HepG2 (cell line): ENCODE measurements around the gene MYO18A. TPM values are rescaled to one million over a fixed set of nuclear protein-coding genes. Genes with fewer than 3 reads are reported as not detected.

Experiments
- ATAC-seq: fragments of 200-7000 bp; cut with Tn5 transposase; 3 replicates; pipeline ENCODE4 v1.9.1; 2020; ENCODE audit warnings: mild to moderate bottlenecking, moderate library complexity
- BruUV-seq: library from RNA; stranded (reverse); fragments of 400-500 nt; replicated peaks from 2 replicates; lab custom pipeline; 2021; lab: Mats Ljungman, UMichigan
- CTCF ChIA-PET: fragments of 300-600 bp; formaldehyde crosslinking; extraction: SDS; loops from one replicate; lab custom pipeline; 2021; ENCODE audit warnings: low total read pairs, inconsistent platforms, low intra/inter-chr PET ratio; lab: Yijun Ruan, JAX
- POLR2A ChIA-PET: fragments of 350-600 bp; sonication (Branson Sonifier 250); formaldehyde crosslinking; loops from one replicate; lab custom pipeline; 2020; ENCODE audit warnings: antibody characterized with exemption, inconsistent platforms; lab: Yijun Ruan, JAX
- DNase-seq: peaks from one replicate; pipeline ENCODE4 v3.0.0-alpha.2; 2015; ENCODE audit warnings: low spot score
- FAIRE-seq: peaks from 3 replicates; lab custom pipeline; 2011; peaks lifted over from hg19 to GRCh38; lab: Jason Lieb, UNC
- H2AFZ ChIP-seq: one replicate; pipeline ENCODE4 v1.6.1; 2011; ENCODE audit warnings: low read length, inconsistent platforms
- H3K27ac ChIP-seq: fragments of 300-600 bp; 3 replicates; pipeline ENCODE4 v1.8.0; 2011; ENCODE audit warnings: mixed run types, mild to moderate bottlenecking, mixed read lengths, low read length, inconsistent platforms; ENCODE audit not compliant: insufficient read depth; ENCODE audit errors: extremely low read length
- H3K27me3 ChIP-seq, 2 experiments: fragments of 200-600 bp in 1 of 2; 2 replicates in 1 of 2; 3 replicates in 1 of 2; pipeline versions ENCODE4 v1.6.0 to v1.8.0; 2011; ENCODE audit warnings: low read length in 2 of 2, mild to moderate bottlenecking in 2 of 2, moderate library complexity in 2 of 2, inconsistent platforms in 1 of 2; ENCODE audit not compliant: insufficient read depth in 2 of 2, control insufficient read depth in 1 of 2
- H3K36me3 ChIP-seq, 2 experiments: fragments of 200-600 bp in 1 of 2; replicated peaks in 1 of 2; 2 replicates in 1 of 2; 3 replicates in 1 of 2; pipeline versions ENCODE4 v1.5.1 to v1.8.0; 2011; ENCODE audit warnings: low read length in 2 of 2, inconsistent platforms in 1 of 2; ENCODE audit not compliant: insufficient read depth in 2 of 2, control insufficient read depth in 1 of 2
- H3K4me1 ChIP-seq: 2 replicates; pipeline ENCODE4 v1.5.1; 2012; ENCODE audit warnings: low read length, inconsistent platforms; ENCODE audit not compliant: insufficient read depth
- H3K4me2 ChIP-seq: 2 replicates; pipeline ENCODE4 v1.6.0; 2011; ENCODE audit warnings: low read depth, low read length, inconsistent platforms
- H3K4me3 ChIP-seq, 3 experiments: fragments of 200-600 bp in 1 of 3; sonication (generic), shearing (Covaris generic) in 1 of 3; replicated peaks in 1 of 3; 2 replicates each; pipeline ENCODE4 v1.5.1; 2011 to 2016; ENCODE audit warnings: low read length in 3 of 3, inconsistent platforms in 2 of 3, low read depth in 2 of 3, mild to moderate bottlenecking in 2 of 3, control low read depth in 1 of 3, mixed read lengths in 1 of 3; ENCODE audit not compliant: insufficient read depth in 1 of 3
- H3K79me2 ChIP-seq: one replicate; pipeline ENCODE4 v1.6.1; 2011; ENCODE audit warnings: low read length, inconsistent platforms; ENCODE audit not compliant: insufficient read depth
- H3K9ac ChIP-seq: 2 replicates; pipeline ENCODE4 v1.6.0; 2011; ENCODE audit warnings: mild to moderate bottlenecking, low read depth, low read length, inconsistent platforms; ENCODE audit not compliant: insufficient read depth
- H3K9me3 ChIP-seq: 2 replicates; pipeline ENCODE4 v1.5.1; 2012; ENCODE audit warnings: mild to moderate bottlenecking, low read length
- H4K20me1 ChIP-seq: 2 replicates; pipeline ENCODE4 v1.6.0; 2011; ENCODE audit warnings: inconsistent platforms, mild to moderate bottlenecking, low read length, moderate library complexity; ENCODE audit not compliant: insufficient read depth
- DZIP1 ChIP-seq: sonication (generic); formaldehyde crosslinking; IDR thresholded peaks from 2 replicates; pipeline ENCODE4 v1.5.0; 2020; ENCODE audit warnings: mild to moderate bottlenecking, missing genetic modification reagents
- EED ChIP-seq: sonication (generic); formaldehyde crosslinking; IDR thresholded peaks from 2 replicates; pipeline ENCODE4 v1.5.0; 2020; ENCODE audit warnings: mild to moderate bottlenecking, missing genetic modification reagents
- HES4 ChIP-seq: sonication (generic); formaldehyde crosslinking; IDR thresholded peaks from 2 replicates; pipeline ENCODE4 v1.9.0; 2021; ENCODE audit warnings: mild to moderate bottlenecking, missing genetic modification reagents, borderline replicate concordance
- POLR2AphosphoS5 ChIP-seq: IDR thresholded peaks from 2 replicates; pipeline ENCODE4 v1.6.1; 2012; ENCODE audit warnings: low read depth, low read length
- TFAP4 ChIP-seq: sonication (generic); IDR thresholded peaks from 2 replicates; pipeline ENCODE4 v1.6.1; 2016; ENCODE audit warnings: low read depth, borderline replicate concordance
- TGIF2 ChIP-seq: IDR thresholded peaks from 2 replicates; pipeline ENCODE4 v1.6.1; 2016; ENCODE audit warnings: control low read depth, missing compliant biosample characterization
- ZBTB3 ChIP-seq: sonication (generic); formaldehyde crosslinking; IDR thresholded peaks from 2 replicates; pipeline ENCODE4 v1.4.0; 2020; ENCODE audit warnings: low read depth, mild to moderate bottlenecking, moderate library complexity, missing genetic modification reagents, borderline replicate concordance
- ZBTB37 ChIP-seq: sonication (generic); formaldehyde crosslinking; IDR thresholded peaks from 2 replicates; pipeline ENCODE4 v1.4.0; 2020; ENCODE audit warnings: mild to moderate bottlenecking, missing genetic modification reagents
- ZNF318 ChIP-seq: sonication (generic); formaldehyde crosslinking; IDR thresholded peaks from 2 replicates; pipeline ENCODE4 v1.4.0; 2020; ENCODE audit warnings: mild to moderate bottlenecking, missing genetic modification reagents
- ZSCAN12 ChIP-seq: sonication (generic); formaldehyde crosslinking; IDR thresholded peaks from 2 replicates; pipeline ENCODE4 v1.9.0; 2021; ENCODE audit warnings: mild to moderate bottlenecking, missing genetic modification reagents
- ZSCAN30 ChIP-seq: sonication (generic); formaldehyde crosslinking; IDR thresholded peaks from 2 replicates; pipeline ENCODE4 v1.5.0; 2020; ENCODE audit warnings: mild to moderate bottlenecking, missing genetic modification reagents
- WGBS: methylation state at CpG from one replicate; pipeline ENCODE4 v1.1.6; 2017; ENCODE audit warnings: low lambda C conversion rate; 5-methylcytosine and 5-hydroxymethylcytosine counted together
- in situ Hi-C: cut with HindIII; loops from 2 replicates; pipeline ENCODE4 v1.10.0; 2017; ENCODE audit warnings: low pct_unique_long_range_greater_than_20kb; ENCODE audit not compliant: extremely low pct_ligation_motif_present
- intact Hi-C: fragments of 100-400 bp; cut with micrococcal nuclease; formaldehyde crosslinking; loops from one replicate; pipeline ENCODE4 v1.10.0; 2022; ENCODE audit not compliant: unreplicated experiment
- polyA plus RNA-seq, 8 experiments: library from polyadenylated mRNA; depleted of rRNA in 3 of 8; stranded (reverse) in 7 of 8; unstranded in 1 of 8; fragments of >200 nt; fragmentation: Illumina TruSeq in 4 of 8; extraction: Trizol in 4 of 8; gene quantifications; 2 replicates each; pipeline versions ENCODE4 v1.2.1 to v1.2.3, GENCODE V29; 2011 to 2016; ENCODE audit warnings: low read depth in 4 of 8, missing spikeins in 1 of 8, mixed read lengths in 1 of 8; ENCODE audit not compliant: insufficient read depth in 1 of 8
- total RNA-seq, 5 experiments: library from RNA; depleted of rRNA; stranded (reverse); fragments of >200 nt; fragmentation: Illumina TruSeq; extraction: Trizol; gene quantifications; 2 replicates each; pipeline ENCODE4 v1.2.3, GENCODE V29; 2016; ENCODE audit warnings: low read depth in 1 of 5

The MYO18A gene
- total and polyA plus RNA-seq, 2 of the 13 experiments (the other 11 are each of a cell fraction or from before 2014, with no cell fraction given): 16.8 to 24.8 TPM

- Histone ChIP-seq H4K20me1 (peaks cover 28% of the 10 kb centered on the region; the same call in 1 of the 2 replicates), H3K27me3 (no peaks in the 10 kb centered on the region), H3K9me3 (no peaks in the 10 kb centered on the region), H3K27ac (no peak overlapping the region), H2AFZ (no peak overlapping the region), H3K9ac (no peak overlapping the region), H3K4me2 (no peak overlapping the region), H3K4me3 (no peak overlapping the region), H3K4me1 (no peaks in the 10 kb centered on the region), H3K36me3 (peaks cover 39 to 56% of the 10 kb centered on the region in 2 experiments), H3K79me2 (peaks cover 2% of the 10 kb centered on the region)
- in situ Hi-C loops: loop anchor here (25.0 kb wide), 1 partner anchor 383 kb away; the partner anchor contains the start of genes NEK8, TLCD1 and TRAF4
- ChIA-PET CTCF (no interaction called here), POLR2A (no interaction called here)
- no TSS peak for BruUV-seq
- ATAC-seq: no peak
- intact Hi-C loops: no loop called here
- WGBS: 100% methylated on average over 1 of the region's 2 CpGs
- DNase-seq: no peak
- FAIRE-seq: no peak
- no peak for TF ChIP-seq HES4 (CRISPR knock-in tag)
- TF ChIP-seq ZSCAN30 (CRISPR knock-in tag): no peak
- TF ChIP-seq ZNF318 (CRISPR knock-in tag): no peak
- TF ChIP-seq ZBTB3 (CRISPR knock-in tag): no peak
- TF ChIP-seq TGIF2: no peak
- TF ChIP-seq POLR2AphosphoS5: no peak
- TF ChIP-seq TFAP4: no peak
- TF ChIP-seq ZBTB37 (CRISPR knock-in tag): no peak
- TF ChIP-seq DZIP1 (CRISPR knock-in tag): no peak
- no peak for TF ChIP-seq EED
- TF ChIP-seq ZSCAN12: no peak
Observed at GRCh38 chr17:29120433-29120832, 59.8 kb downstream of the MYO18A start.
